GM21529 (cell line): ENCODE results near the gene MASP1.
"Not testable (repeated sequence)": the region's sequence is repeated elsewhere in the genome, so short reads cannot be mapped to it uniquely, and the experiment has no call there.

Experiments used
- ATAC-seq: cut with Tn5 transposase; IDR thresholded peaks from one replicate; pipeline ENCODE4 v1.9.1; 2021; ENCODE audit not compliant: unreplicated experiment

Gene MASP1

DNA sequence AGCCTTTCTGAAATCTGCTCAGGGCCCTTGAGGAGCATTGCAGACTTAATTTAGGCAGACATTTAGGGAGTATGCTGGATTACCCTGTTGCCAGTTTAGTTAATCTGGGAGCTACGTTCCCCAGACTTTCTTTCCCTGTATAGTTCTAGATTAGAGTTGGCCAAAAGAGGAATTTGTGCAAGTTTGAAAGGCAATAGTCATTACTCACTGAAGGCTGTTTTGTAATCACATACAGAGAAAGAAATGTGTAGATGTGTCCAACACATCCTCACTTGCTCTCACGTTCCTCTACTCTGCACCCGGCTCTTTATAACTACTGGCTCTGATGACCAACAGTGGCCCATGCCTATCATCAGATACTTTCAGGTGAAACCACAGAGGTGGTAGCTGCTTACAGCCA is 24.2 kb downstream of the MASP1 start:
- ATAC-seq = no peak

DNA sequence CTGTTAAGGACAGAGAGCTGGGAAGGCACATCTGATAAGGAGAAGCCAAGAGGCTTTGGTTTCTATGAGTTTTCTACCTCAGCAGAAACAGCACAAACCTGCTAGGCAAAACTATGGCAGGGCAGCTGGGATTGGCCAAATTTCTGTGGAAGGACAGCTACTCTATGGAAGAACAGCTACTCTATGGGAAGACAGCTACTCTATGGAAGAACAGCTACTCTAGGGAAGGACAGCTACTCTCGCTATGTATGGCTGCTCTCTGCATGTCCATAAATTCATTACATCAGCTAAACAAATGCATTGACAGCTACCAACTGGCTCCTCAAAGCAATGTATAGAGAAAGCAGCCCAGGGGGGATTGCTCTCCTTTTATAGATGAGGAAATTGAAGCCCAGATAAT is 24.8 kb downstream of the MASP1 start:
- no peak for ATAC-seq

DNA sequence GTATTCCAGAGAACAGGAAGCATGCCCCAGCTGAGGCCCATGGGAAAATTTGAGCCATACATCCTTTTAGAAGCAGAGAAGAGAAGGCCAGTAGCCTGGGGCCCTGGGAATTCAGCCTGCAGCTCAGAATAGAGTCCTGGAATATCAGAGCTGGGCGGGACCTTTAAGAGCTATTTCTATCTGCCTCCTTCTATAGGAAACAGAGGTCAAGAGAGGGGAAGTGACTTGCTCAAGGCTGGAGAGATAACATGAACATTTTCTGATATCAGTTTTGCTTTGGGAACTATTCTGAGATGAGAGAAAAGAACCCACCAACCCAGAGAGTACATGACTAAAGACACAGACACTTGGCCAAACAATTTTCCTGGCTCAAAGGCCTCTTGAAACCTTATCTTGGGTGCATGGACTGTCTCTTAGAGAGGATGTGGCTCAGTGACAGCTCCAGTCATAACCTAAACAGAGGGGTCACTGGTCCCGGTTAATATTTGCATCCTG is 26.0 kb downstream of the MASP1 start:
- ATAC-seq = no peak

DNA sequence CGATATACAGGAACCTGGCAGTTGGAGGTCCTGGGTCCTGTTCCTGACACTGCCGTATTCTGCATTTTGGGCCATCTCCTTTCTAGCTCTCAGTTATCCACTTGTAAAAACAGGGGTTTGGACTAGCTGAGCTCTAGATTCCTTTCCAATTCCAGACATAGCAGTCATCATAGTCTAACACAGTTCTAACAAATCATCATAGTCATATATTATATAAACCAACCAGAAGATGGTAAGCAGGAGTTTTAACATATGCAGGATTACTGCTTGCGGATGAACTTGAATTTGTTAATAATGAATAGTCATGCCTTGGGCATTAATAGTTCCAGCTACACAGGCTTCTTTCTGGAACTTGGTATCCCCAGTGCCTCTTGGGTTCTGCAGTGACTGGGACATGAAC is 26.6 kb downstream of the MASP1 start:
- ATAC-seq = no peak

DNA sequence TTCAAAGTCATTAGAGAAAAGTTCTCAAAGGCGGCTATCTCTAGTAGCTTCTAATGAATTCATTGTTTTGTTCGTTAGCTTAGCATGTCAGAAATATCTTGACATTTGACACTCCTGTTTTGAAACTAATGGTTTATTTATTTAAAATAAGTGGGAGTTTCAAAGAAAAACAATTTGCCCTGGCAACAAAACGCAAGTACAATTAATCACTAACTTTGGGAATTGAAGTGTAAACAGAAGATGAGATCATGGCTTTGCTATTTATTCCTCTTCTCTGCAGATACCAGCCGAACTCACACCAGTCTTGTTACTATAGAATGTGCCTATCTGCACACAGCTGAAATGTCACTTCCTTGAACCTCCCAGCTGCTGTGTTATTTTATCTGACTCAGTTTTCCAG is 27.5 kb downstream of the MASP1 start:
- no peak for ATAC-seq

DNA sequence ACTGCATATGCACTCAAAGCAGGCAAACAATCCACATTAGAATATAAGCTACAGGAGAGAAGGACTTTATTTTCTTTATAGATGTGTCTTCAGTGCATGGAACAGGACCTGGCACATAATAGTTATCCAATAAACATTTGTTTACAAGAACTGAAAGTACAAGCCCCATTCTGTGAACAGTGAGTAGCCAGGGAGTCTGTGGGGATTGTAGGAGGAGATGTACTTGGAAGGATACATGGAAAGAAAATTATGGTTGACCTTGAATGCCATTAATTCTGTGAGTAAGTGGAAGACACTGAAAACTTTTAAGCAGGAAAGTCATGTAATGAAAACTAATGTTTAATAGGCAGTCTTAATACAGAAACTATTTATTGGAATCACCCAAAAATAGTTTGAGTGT is 28.3 kb downstream of the MASP1 start:
- no peak for ATAC-seq

DNA sequence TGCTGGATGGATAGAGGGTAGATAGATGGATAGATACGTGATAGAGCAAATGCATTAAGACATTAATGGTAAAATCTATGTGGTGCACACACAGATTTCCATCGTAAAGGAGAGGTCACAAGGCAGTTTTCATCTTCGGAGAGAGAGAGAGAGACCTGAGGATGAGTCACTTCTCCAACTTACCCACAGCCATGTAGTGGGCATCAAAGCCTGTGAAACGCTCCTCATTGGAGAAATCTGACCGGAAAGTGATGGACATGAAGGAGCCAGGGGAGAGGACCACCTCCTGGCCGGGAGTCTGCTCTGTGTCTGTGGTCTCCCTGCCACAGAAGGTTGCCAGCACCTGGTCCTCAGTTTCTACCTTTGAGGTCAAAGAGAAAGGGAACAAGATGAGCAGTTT is 29.2 kb downstream of the MASP1 start:
- no peak for ATAC-seq

DNA sequence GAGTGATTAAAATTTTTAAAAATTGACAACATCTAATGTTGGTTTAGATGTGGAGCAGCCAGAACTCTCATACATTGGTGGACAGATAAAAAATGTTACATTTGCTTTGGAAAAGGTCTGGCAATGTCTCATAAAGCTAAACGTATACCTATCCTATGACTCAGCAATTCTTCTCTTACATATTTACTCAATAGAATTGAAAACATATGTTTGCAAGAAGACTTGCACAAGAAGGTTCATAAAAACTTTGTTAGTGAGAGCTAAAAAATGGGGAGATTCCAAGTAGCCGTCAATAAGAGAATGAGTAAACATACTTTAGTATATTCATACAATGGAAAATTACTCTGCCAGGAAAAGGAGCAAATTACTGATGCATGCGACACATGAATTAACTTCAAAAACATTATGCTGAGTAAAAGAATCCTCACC is 30.0 kb downstream of the MASP1 start:
- no peak for ATAC-seq

DNA sequence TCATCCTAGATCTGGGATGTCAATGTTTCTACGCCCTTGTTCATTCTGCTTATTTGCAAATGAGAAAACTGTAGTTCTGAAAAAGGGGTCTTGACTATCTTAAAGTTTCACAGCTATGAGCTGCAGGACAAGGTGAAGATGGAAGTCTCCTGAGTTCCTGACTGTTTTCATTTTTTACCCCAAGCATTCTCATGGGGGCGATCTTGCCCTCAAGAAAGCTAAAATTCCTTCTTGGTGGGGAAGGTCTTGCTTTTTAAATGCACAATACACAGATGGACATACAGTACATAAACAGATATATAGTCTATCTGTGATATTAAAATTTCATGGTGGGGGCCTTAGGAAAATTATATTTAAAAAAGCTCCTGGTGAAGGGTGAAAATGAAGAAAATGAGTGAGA is 32.4 kb downstream of the MASP1 start:
- no peak for ATAC-seq

DNA sequence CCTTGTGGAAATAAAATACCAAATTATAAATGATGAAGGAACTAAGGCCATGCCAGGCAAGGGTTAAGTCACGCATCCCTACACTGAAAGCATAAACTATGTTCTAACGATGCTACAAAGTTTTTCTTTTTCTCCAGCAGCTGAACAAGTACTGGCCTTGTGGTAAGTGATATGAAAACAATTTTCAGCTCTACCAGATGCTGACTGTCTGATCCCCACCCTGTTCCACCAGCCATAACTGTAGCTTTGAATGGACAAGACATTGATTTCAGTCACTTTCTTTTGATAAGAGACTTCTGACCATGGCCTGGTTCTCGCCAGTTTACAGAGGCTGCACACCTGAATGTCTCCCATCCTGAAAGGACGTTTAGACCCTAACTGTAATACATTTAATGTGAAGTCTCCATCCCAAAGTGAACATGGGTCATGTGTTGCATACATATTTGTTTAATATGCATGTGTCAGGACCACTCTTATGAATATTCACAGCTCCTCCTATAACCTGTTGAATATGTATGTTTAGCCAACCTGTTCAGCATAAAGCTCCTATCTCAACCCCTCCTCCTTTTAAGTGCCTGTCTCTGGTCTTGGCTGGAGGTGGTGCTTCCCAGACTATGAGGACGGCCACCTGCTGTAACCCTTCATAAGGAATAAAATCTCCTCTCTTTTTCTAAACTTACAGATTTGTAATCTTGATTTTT is 33.4 kb downstream of the MASP1 start:
- no peak for ATAC-seq

DNA sequence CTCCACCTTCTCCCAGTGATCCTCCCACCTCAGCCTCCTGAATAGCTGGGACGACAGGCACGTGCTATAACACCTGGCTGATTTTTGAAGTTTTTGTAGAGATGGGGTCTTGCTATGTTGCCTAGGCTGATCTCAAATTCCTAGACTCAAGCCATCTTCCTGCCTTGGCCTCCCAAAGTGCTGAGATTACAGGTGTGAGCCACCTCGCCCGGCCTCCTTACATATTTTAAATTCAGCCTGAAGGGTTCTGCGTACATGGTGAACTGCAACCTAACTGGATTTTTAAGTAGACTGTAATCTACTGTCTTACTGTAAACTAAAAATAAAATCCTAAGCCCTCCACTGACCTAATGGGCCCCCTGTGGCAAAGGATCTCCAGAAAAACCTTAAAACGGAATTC is 34.1 kb downstream of the MASP1 start:
- ATAC-seq = no peak

DNA sequence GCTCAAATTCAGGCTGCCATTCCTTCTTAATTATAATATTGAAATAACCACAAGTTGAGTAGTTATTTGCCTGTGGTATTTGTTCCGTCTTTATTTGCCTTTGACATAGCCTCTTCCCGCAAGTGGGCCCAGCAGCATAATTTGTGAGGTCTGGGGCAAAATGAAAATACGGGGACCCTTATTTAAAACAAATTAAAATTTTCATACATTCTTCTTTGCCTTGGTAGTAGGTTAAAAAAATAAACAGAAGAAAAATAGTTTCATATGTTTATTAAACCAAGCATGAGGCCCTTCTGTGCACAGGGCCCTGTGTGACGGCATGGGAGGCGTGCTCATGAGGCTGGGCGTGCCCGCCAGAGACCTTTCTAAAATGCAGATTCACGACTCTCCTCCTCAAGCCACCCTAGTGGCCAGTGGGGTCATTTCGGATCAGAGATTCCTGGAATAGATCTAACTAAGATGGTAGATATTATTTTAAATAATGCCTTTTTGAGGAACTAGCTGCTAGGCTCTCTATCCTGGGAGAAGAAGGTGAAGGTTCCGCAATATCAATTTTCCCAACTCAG is 35.4 kb downstream of the MASP1 start:
- ATAC-seq = no peak

DNA sequence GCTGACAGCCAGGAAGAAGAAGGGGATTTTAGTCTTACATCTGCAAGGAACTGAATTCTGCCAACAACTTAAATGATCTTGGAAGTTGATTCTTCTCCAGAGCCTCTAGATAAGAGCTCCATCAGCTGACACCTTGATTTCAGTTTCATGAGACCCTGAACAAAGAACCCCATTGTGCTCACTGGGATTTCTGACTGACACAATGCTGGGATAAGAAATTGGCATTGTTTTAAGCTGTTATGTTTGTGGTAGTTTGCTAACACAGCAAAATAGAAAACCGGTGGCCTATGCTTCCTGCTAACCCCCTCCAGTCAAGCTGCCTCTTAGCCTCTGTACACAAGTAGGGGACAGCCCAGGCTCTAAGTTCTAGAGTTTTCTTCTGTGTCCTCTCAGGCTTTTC is 36.2 kb downstream of the MASP1 start:
- no peak for ATAC-seq

DNA sequence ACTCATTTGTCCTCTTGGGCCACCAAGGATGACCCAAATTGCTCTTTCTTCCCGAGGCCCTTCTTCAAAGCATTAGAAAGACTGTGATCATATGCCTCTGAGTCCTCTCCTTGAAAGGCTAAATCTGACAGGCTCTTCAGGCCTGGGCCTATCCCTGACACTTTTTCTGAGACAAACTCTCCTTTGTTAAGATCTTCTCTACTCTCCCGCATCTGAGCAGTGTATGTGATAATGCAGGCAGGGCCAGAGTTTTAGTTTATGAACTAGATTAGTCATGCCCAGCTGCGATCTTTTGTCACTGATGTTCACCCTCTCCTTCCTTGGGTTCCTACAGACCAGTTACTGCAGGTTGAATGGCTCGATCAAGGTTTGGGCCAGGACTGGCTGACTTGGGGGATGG is 39.2 kb downstream of the MASP1 start:
- ATAC-seq = no peak

DNA sequence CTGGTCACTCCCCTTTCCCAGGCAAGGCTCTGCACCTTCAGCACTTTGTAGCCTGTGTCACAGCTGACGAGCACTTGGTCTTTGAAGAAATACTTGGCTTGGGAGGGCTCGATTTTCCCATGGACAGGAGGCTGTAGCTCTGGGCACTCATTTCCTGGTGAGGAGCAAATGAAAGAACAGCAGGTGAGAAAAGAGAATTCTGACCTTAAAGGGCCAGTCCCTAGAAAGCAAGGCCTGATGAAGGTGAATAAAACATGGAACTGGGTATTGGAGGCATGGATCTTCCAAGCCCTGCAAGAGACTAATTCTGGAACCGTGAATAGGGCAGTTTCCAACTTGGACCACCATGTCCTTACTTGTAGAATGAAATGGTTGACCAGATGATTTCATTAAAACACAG is 39.9 kb downstream of the MASP1 start:
- ATAC-seq = no peak

DNA sequence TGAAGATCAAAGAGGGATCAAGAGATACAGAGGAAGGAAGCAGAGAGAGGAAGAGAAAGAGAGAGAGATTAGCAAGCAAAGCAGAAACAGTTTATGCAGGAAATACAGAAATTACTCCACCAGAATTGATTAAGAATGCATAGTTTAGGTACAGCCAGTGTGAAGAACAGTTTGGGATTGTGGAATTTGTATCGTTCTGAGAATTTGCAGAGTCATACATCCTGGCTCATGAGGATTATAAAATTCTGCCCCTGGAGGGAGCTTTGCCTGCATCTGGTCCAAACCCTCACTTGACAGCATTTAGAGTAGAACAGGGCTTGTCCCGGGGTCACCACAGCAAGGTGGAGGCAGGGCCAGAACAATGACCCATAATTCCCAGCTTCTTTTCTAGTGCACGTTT is 44.1 kb downstream of the MASP1 start:
- no peak for ATAC-seq

DNA sequence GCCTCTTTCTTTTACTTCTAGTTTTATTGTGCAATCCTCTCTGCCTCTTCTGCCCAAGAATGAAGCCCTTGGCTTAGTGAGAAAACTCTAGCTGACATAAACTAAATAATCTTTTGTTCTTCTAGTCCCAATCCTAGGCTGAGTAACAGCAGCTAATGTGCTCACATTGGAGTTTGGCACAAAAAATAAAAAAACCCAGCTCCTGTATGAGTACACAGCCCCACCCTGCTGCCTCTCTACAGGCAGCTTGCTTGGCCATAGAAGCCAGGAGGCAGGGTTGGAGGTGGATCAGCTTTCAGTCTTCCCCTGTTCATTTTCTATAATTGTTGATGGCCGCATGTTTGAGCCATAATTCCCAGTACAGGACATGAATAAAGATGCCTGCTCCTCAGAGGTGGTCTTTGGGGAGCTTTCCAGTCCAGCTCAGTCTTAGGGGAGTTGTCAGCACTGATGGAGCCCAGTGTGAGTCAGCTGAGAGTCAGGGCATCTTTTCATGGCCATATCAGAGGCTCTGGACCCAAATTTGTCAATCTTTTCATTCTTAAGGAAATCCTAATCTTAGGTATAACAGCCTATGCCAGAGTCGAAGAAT is 47.5 kb downstream of the MASP1 start:
- ATAC-seq = no peak

DNA sequence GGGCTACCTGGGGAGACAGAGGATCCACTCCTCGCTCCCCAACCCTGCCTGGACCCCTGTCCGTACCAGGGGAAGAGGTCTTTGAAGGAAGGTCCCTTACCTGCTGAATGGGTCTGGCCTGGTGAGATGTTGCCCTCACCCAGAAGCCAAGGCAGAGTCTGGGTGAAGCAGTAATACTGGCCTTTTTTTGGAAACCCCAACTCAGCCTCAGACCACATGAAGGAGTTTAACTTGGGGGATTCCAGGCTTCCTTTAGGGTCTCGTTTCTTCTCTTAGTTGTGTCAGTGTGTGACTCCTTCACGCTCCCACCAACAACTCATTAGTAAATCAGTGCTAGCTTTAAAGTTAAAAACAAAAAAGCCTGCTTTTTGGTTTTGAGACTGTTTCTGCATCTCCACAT is 48.6 kb downstream of the MASP1 start:
- ATAC-seq = no peak

DNA sequence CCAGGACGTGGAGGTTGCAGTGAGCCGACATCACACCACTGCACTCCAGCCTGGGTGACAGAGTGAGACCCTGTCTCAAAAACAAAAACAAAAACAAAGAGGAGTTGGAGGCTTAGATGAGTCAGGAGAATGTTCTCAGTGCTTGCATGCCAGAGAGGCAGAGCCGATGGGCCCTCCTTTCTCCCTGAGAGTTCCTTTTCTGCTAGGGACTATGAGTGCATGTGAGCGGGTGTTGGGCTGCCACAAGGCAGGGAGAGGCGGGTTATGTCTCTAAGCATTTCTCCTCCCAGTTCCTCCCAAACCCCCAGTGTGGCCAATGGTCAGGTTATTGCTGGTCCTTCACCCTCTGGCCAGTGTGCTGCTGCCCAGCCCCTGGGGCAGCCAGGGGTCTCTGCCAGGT is 49.1 kb downstream of the MASP1 start:
- ATAC-seq = no peak

DNA sequence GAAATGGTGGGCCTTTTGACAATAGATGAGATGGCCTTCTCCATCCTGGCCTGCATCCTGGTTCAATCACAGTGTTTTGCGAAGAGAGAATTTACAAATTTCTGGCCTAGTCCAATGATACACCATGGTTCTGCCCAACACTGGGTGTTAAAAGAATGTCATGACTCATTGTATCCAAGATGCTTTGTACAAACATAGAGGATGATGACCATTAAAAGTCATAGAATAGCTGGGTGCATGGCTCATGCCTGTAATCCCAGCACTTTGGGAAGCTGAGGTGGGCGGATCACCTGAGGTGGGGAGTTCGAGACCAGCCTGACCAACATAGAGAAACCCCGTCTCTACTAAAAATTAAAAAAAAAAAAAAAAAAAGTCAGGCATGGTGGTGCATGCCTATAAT is 52.7 kb downstream of the MASP1 start:
- not testable (repeated sequence) for ATAC-seq

DNA sequence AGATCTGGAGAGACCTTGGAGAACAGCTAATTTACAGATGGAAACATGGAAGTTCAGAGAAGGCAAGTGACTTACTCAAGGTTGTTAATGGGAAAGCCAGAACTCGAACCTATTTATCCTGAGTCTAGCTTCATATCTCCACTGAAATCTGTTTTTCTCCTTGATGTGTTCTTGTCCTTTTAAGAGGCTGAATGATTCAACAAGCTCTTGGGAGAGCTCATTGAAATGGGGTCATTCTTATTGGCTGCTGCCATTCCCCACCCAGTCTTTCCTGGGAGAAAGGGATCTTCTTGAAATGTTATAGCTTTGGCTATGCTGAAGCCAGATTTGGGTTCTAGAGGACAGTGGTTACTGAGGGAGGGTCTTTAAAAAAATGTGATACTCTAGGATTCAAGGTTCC is 53.3 kb downstream of the MASP1 start:
- ATAC-seq = no peak

DNA sequence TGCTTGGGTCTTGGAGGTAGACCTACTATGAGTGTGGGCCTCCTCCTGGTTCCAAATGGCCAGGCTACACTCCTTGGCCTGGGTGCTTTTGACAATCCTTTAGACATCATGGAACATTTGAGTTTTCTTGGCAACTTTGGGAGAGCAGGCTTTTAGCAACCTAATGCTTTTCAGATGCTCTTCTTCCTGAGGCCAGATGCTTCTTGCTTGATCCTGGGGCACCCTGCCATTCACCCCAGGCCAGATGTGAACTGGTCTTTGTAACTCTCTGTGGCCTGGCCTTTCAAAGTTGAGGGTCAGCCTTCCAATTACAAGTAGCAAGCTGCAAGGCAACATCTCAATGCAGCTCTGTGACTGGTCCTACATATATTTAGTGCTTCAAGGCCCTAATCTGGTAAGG is 53.8 kb downstream of the MASP1 start:
- ATAC-seq = no peak

DNA sequence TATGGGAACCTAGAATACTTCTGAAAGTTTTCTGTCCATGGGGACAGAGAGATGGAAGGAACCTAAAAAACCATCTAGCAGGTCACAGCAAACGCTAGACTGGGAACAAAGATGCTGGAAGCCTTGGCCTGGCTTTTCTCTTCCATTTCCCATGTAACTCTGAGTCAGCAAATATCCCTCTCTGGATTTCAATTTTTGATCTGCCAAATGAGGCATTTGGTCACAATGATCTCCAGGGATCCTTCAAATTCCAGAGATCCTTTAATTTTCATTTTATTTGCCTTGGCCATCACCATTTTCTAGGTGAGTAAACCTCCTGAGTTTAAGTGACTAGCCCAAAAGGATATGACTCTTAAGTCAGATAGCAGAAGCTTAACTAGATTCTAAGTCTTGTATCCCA is 54.6 kb downstream of the MASP1 start:
- ATAC-seq = no peak
